T-helper 17 cell (primary cell): ENCODE data around the gene FAM181B. TPM values are rescaled to one million over a fixed set of nuclear protein-coding genes. Genes with fewer than 3 reads are reported as not detected.

ENCODE experiments used
- ATAC-seq: fragments of 150-1000 bp; cut with Tn5 transposase; 2 replicates; pipeline ENCODE4 v1.10.0; 2021; ENCODE audit warnings: mild to moderate bottlenecking, moderate library complexity
- DNase-seq, 3 donors: peaks; one replicate each; pipeline versions ENCODE4 v3.0.0 to v3.0.0-alpha.2; 2020 to 2021
- H3K9me3 ChIP-seq: one replicate; pipeline ENCODE4 v1.7.0; 2013; ENCODE audit warnings: low read length, mild to moderate bottlenecking; ENCODE audit not compliant: control insufficient read depth, poor library complexity, severe bottlenecking
- H3K27ac Mint-ChIP-seq: one replicate; pipeline ENCODE4 v1.8.0; 2022; ENCODE audit warnings: mild to moderate bottlenecking, moderate library complexity, mixed read lengths
- H3K27me3 Mint-ChIP-seq: one replicate; pipeline ENCODE4 v1.8.0; 2022; ENCODE audit warnings: mixed read lengths
- H3K36me3 Mint-ChIP-seq: one replicate; pipeline ENCODE4 v1.8.0; 2022; ENCODE audit warnings: low read depth, mixed read lengths
- H3K4me1 Mint-ChIP-seq: one replicate; pipeline ENCODE4 v1.8.0; 2022; ENCODE audit warnings: mild to moderate bottlenecking, mixed read lengths
- H3K4me3 Mint-ChIP-seq: one replicate; pipeline ENCODE4 v1.8.0; 2022; ENCODE audit warnings: mild to moderate bottlenecking, moderate library complexity, mixed read lengths
- total RNA-seq, 4 donors: library from RNA in 2 of 4; stranded (reverse) in 2 of 4; gene quantifications; one replicate each; pipeline ENCODE4 v1.2.3 and lab custom pipeline; 2022 to 2026

Gene FAM181B
- total RNA-seq (not detected), total RNA-seq (lab: John Stamatoyannopoulos, UW) (0 to 0.12 reads per million in 2 donors)

GRCh38 chr11:82733444-82734119 is at the start of gene FAM181B:
Gene FAM181B (minus strand): TSS chr11:82733864. CDS start chr11:82733729, 135 bp downstream.
- DNase-seq (no peak), ATAC-seq (peak; percentile 76)
- H3K4me3 Mint-ChIP-seq, result peak within 1 kb of the TSS; percentile 69
- H3K27ac Mint-ChIP-seq, result no peak within 1 kb of the TSS
- peaks cover 82% of the 10 kb centered on the region for H3K27me3 Mint-ChIP-seq
- peaks cover 4% of the 10 kb centered on the region for H3K4me1 Mint-ChIP-seq
- peaks cover 5% of the 10 kb centered on the region for H3K36me3 Mint-ChIP-seq
- peaks cover 2% of the 10 kb centered on the region for H3K9me3 ChIP-seq

DNA sequence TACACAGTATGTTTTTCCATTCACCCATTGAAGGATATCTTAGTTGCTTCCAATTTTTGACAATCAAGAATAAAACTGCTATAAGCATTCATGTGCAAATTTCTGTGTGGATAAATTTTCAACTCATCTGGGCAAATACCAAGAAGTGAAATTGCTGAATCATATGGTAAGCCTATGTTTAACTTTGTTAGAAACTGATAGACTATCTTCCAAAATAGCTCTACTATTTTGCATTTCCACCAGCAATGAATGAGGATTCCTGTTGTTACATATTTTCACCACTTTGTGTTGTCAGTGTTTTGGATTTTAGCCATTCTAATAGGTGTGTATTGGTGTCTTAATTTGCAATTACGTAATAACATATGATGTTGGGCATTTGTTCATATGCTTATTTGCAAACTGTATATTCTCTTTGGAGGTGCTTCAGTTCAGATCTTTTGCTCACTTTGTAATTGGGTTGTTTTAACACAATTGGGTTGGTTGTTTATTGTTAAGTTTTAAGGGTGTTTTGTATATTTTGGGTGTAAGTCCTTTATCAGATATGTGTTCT is 49.2 kb upstream of the FAM181B start:
- H3K27ac Mint-ChIP-seq, result no peak overlapping the region
- no peak overlapping the region for H3K4me3 Mint-ChIP-seq
- ATAC-seq, result no peak
- no peaks in the 10 kb centered on the region for H3K9me3 ChIP-seq
- H3K36me3 Mint-ChIP-seq, result no peaks in the 10 kb centered on the region
- H3K4me1 Mint-ChIP-seq, result no peaks in the 10 kb centered on the region
- H3K27me3 Mint-ChIP-seq, result peaks cover 4% of the 10 kb centered on the region
- no peak for DNase-seq

GRCh38 chr11:82778776-82779175 is 45.1 kb upstream of the FAM181B start:
- ATAC-seq (no peak), DNase-seq (no peak)
- no peaks in the 10 kb centered on the region for H3K9me3 ChIP-seq
- Mint-ChIP-seq H3K27ac (no peak overlapping the region), H3K36me3 (no peaks in the 10 kb centered on the region), H3K27me3 (no peaks in the 10 kb centered on the region), H3K4me3 (no peak overlapping the region), H3K4me1 (no peaks in the 10 kb centered on the region)

DNA sequence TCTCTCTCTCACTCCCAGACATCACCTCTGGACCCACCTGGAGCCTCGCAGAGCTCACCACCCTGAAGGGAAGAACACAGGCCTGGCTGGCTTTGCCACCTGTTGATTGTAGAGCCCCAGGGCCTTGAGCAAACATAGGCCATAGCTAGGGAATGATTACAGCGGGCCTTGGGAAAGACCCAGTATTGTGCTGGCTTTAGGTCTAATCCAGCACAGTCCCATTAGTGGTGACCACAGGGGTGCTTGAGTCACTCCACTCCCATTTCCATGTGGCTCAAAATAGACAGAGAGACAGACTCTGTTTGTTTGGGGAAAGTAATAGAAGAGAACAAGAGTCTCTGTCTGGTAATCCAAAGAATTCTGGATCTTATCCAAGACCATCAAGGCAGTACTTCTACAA is 42.7 kb upstream of the FAM181B start:
- Mint-ChIP-seq H3K4me1 (no peaks in the 10 kb centered on the region), H3K27ac (no peak overlapping the region), H3K27me3 (peaks cover 6% of the 10 kb centered on the region), H3K4me3 (no peak overlapping the region), H3K36me3 (no peaks in the 10 kb centered on the region)
- no peaks in the 10 kb centered on the region for H3K9me3 ChIP-seq
- DNase-seq (no peak), ATAC-seq (no peak)

DNA sequence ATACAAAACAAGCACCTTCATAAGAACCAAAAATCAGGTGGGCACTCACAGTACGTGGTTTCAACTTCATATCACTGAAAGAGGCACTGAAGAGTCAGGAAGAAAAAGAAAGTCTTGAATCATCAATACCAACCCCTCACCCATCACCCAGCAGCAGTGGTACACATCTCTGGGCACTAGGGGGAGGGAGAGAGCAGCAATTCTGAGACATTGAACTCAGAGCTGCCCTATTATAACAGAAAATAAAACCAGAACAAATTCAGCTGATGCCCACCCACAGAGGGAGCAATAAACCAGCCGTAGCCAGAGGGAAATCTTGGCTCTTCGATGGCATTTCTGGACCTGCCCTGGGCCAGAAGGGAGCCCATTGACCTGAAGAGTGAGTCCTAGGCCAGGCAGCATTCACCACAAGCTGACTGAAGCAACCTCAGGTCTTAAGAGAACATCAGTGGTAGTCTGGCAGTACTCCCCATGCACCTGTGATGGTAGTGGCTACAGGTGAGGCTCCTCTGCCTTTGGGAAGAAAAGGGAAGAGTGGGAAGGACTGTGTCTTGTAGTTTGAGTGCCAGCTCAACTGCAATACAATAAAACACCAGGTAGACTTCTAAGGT is 42.2 kb upstream of the FAM181B start:
- H3K36me3 Mint-ChIP-seq, result no peaks in the 10 kb centered on the region
- peak; percentile 67 for ATAC-seq
- no peak for DNase-seq
- no peak overlapping the region for H3K4me3 Mint-ChIP-seq
- peaks cover 6% of the 10 kb centered on the region for H3K27me3 Mint-ChIP-seq
- H3K4me1 Mint-ChIP-seq, result no peaks in the 10 kb centered on the region
- H3K9me3 ChIP-seq, result no peaks in the 10 kb centered on the region
- H3K27ac Mint-ChIP-seq, result no peak overlapping the region

DNA sequence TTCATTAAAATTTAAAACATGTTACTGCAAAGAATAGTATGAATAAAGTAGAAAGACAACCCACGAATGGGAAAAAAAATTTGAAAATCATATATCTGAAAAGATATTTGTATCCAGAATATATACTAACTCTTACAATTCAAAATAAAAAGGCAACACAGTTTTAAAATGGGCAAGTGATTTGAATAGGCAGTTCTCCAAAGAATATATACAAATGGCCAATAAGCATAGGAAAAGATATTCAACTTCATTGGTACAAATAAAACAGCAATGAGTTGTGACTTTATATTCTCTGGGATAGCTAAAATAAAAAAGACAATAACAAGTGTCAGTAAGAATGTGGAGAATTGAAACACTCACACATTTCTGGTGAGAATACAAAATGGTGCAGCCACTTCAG is 41.6 kb upstream of the FAM181B start:
- H3K27ac Mint-ChIP-seq, result no peak overlapping the region

DNA sequence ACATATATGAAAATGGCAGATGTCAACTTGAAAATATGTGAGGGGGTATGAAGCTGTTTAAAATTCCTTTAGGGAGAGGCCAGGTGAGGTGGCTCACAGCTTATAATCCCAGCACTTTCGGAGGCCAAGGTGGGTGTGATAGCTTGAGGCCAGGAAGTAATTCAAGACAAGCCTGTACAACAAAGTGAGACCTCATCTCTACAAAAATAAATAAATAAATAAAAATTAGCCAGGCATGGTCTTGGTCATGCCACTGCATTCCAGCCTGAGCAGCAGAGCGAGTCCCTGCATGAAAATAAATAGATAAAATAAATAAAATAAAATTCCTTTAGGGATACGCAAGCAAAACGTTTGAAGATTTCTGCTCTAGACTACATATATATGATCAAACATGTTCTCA is 38.1 kb upstream of the FAM181B start:
- no peaks in the 10 kb centered on the region for H3K4me1 Mint-ChIP-seq
- H3K27ac Mint-ChIP-seq, result no peak overlapping the region
- H3K9me3 ChIP-seq, result no peaks in the 10 kb centered on the region
- ATAC-seq, result no peak
- no peak for DNase-seq
- no peaks in the 10 kb centered on the region for H3K36me3 Mint-ChIP-seq
- peaks cover 20% of the 10 kb centered on the region for H3K27me3 Mint-ChIP-seq
- no peak overlapping the region for H3K4me3 Mint-ChIP-seq

More for the DNA sequence above, 41.6 kb upstream of the FAM181B start:
- Mint-ChIP-seq H3K4me3 (no peak overlapping the region), H3K27me3 (peaks cover 6% of the 10 kb centered on the region), H3K36me3 (no peaks in the 10 kb centered on the region), H3K4me1 (no peaks in the 10 kb centered on the region)
- DNase-seq (no peak), ATAC-seq (no peak)
- no peaks in the 10 kb centered on the region for H3K9me3 ChIP-seq

- Mint-ChIP-seq H3K4me3 (no peak overlapping the region), H3K27me3 (peaks cover 22% of the 10 kb centered on the region), H3K4me1 (peaks cover 4% of the 10 kb centered on the region), H3K27ac (no peak overlapping the region), H3K36me3 (no peaks in the 10 kb centered on the region)
- no peaks in the 10 kb centered on the region for H3K9me3 ChIP-seq
- DNase-seq, result no peak
- ATAC-seq, result no peak
Measured at GRCh38 chr11:82767123-82767522, 33.5 kb upstream of the FAM181B start.

DNA sequence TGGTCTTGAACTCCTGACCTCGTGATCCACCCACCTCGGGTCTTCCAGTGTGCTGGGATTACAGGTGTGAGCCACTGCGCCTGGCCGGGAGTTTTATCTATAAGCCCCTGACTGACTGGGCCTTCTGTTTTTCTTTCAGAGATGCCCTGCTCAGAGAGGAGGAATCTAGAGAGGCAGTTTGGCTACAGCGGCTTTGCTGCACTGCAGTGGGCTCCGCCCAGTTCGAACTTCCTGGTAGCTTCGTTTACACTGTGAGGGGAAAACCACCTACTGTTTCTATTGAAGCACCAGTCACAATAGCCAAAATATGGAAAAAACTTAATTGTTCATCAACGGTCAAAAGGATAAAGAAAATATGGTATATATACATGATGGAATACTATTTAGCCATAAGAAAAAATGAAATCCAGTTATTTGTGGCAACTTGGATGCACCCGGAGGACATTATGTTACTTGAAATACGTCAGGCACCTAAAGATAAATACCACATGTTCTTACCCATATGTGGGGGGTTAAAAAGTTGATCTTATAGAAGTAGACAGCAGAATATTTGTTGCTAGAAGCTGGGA is 31.9 kb upstream of the FAM181B start:
- H3K4me3 Mint-ChIP-seq, result no peak overlapping the region
- peaks cover 6% of the 10 kb centered on the region for H3K4me1 Mint-ChIP-seq
- no peaks in the 10 kb centered on the region for H3K9me3 ChIP-seq
- ATAC-seq (no peak), DNase-seq (no peak)
- H3K36me3 Mint-ChIP-seq, result no peaks in the 10 kb centered on the region
- no peak overlapping the region for H3K27ac Mint-ChIP-seq
- H3K27me3 Mint-ChIP-seq, result peaks cover 26% of the 10 kb centered on the region

- ATAC-seq, result no peak
- no peaks in the 10 kb centered on the region for H3K9me3 ChIP-seq
- peaks cover 29% of the 10 kb centered on the region for H3K27me3 Mint-ChIP-seq
- H3K4me1 Mint-ChIP-seq, result peaks cover 10% of the 10 kb centered on the region
- H3K4me3 Mint-ChIP-seq, result no peak overlapping the region
- DNase-seq, result no peak
- H3K27ac Mint-ChIP-seq, result no peak overlapping the region
- H3K36me3 Mint-ChIP-seq, result no peaks in the 10 kb centered on the region
Measured at GRCh38 chr11:82763167-82763566, 29.5 kb upstream of the FAM181B start.

- no peak for DNase-seq
- Mint-ChIP-seq H3K27ac (no peak overlapping the region), H3K4me3 (no peak overlapping the region), H3K36me3 (no peaks in the 10 kb centered on the region), H3K27me3 (peaks cover 13% of the 10 kb centered on the region), H3K4me1 (peaks cover 16% of the 10 kb centered on the region)
- ATAC-seq, result no peak
- H3K9me3 ChIP-seq, result no peaks in the 10 kb centered on the region
Measured at GRCh38 chr11:82759649-82760048, 26.0 kb upstream of the FAM181B start.

DNA sequence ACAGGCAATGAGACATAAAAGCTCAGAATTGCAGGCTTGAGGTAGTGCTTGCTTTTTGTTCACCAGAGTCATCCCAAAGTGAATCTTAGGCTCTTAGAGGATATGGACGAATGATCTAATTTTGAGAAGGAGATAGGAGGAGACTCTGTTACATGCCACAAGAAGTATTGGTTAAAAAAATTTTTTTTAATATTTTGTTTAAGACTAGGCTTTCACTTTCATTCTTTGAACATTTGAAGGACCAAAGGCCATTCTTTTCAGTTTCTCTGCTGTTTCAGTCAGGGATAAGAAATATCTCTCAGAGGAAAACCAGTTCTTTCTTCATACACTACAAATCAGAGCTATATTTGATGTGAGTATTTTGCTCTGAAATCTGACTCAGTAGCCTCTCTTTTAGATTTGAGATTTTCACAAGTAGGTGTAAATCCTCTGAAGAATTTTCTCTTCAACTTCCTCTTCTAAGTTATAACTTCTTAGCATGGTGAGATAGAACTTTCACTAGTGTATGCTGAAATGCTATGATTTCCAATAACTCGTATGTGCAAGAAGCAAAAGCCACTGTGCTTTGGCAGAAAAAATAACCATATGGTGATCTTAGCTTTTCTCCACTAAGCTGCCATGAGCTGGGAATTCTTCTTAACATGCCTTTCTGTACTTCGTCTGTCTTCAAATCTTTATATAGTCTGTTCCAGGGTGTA is 24.1 kb upstream of the FAM181B start:
- Mint-ChIP-seq H3K27ac (no peak overlapping the region), H3K36me3 (no peaks in the 10 kb centered on the region), H3K27me3 (peaks cover 21% of the 10 kb centered on the region), H3K4me3 (no peak overlapping the region), H3K4me1 (peaks cover 16% of the 10 kb centered on the region)
- DNase-seq, result no peak
- H3K9me3 ChIP-seq, result no peaks in the 10 kb centered on the region
- ATAC-seq, result no peak
